Calu3 (cell line): ENCODE data around the gene API5. TPM values are rescaled to one million over a fixed set of nuclear protein-coding genes. Genes with fewer than 3 reads are reported as not detected.

ENCODE experiments used
- BruUV-seq: library from RNA; stranded (reverse); fragments of 400-500 nt; replicated peaks from 2 replicates; lab custom pipeline; 2021; lab: Mats Ljungman, UMichigan
- CTCF ChIA-PET: fragments of 300-600 bp; sonication (Branson Sonifier 250); formaldehyde crosslinking; loops from one replicate; lab custom pipeline; 2022; ENCODE audit warnings: antibody characterized with exemption; lab: Charles Lee
- DNase-seq: peaks from one replicate; pipeline ENCODE4 v3.0.0; 2022
- H3K27ac Mint-ChIP-seq: one replicate; pipeline ENCODE4 v1.8.0; 2022; ENCODE audit warnings: mixed read lengths; ENCODE audit not compliant: unreplicated experiment
- H3K27me3 Mint-ChIP-seq: one replicate; pipeline ENCODE4 v1.8.0; 2022; ENCODE audit warnings: mixed read lengths; ENCODE audit not compliant: unreplicated experiment
- H3K36me3 Mint-ChIP-seq: one replicate; pipeline ENCODE4 v1.8.0; 2022; ENCODE audit warnings: mild to moderate bottlenecking, moderate library complexity, mixed read lengths; ENCODE audit not compliant: insufficient read depth, unreplicated experiment
- H3K4me1 Mint-ChIP-seq: one replicate; pipeline ENCODE4 v1.8.0; 2022; ENCODE audit warnings: mild to moderate bottlenecking, low read depth, mixed read lengths; ENCODE audit not compliant: unreplicated experiment
- H3K4me3 Mint-ChIP-seq: one replicate; pipeline ENCODE4 v1.8.0; 2022; ENCODE audit warnings: mild to moderate bottlenecking, low read depth, moderate library complexity, mixed read lengths; ENCODE audit not compliant: unreplicated experiment
- H3K9me3 Mint-ChIP-seq: one replicate; pipeline ENCODE4 v1.8.0; 2022; ENCODE audit warnings: low read depth, mixed read lengths; ENCODE audit not compliant: unreplicated experiment
- intact Hi-C: fragments of 100-400 bp; cut with micrococcal nuclease; formaldehyde crosslinking; loops from one replicate; pipeline ENCODE4 v1.10.0; 2022; ENCODE audit not compliant: unreplicated experiment
- total RNA-seq: library from RNA; stranded (reverse); gene quantifications from 2 replicates; pipeline ENCODE4 v1.2.3, GENCODE V29; 2022
- TF ChIP-seq, protein P1 (sequence below): fragments of 200-600 bp; IDR thresholded peaks from one replicate; pipeline ENCODE4 v1.8.0; 2022; ENCODE audit warnings: antibody characterized with exemption; ENCODE audit not compliant: unreplicated experiment

Gene API5
- total RNA-seq, 1 experiment from 2014 or later, result 114 TPM

- no peak overlapping the region for H3K4me3 Mint-ChIP-seq
- H3K4me1 Mint-ChIP-seq, result no peaks in the 10 kb centered on the region
- DNase-seq, result no peak
- TF ChIP-seq, protein P1, sequence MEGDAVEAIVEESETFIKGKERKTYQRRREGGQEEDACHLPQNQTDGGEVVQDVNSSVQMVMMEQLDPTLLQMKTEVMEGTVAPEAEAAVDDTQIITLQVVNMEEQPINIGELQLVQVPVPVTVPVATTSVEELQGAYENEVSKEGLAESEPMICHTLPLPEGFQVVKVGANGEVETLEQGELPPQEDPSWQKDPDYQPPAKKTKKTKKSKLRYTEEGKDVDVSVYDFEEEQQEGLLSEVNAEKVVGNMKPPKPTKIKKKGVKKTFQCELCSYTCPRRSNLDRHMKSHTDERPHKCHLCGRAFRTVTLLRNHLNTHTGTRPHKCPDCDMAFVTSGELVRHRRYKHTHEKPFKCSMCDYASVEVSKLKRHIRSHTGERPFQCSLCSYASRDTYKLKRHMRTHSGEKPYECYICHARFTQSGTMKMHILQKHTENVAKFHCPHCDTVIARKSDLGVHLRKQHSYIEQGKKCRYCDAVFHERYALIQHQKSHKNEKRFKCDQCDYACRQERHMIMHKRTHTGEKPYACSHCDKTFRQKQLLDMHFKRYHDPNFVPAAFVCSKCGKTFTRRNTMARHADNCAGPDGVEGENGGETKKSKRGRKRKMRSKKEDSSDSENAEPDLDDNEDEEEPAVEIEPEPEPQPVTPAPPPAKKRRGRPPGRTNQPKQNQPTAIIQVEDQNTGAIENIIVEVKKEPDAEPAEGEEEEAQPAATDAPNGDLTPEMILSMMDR, result no peak
- H3K27me3 Mint-ChIP-seq, result no peaks in the 10 kb centered on the region
- H3K36me3 Mint-ChIP-seq, result peaks cover 8% of the 10 kb centered on the region
- no peaks in the 10 kb centered on the region for H3K9me3 Mint-ChIP-seq
- intact Hi-C loops, result no loop called here
- CTCF ChIA-PET, result no interaction called here
- BruUV-seq, result no TSS peak
- no peak overlapping the region for H3K27ac Mint-ChIP-seq
These were observed 72.6 kb downstream of the API5 start for GRCh38 chr11:43384393-43384792.

GRCh38 chr11:43392713-43393112, 80.9 kb downstream of the API5 start:
- H3K36me3 Mint-ChIP-seq, result peaks cover 23% of the 10 kb centered on the region
- no peak overlapping the region for H3K27ac Mint-ChIP-seq
- CTCF ChIA-PET, result interaction anchor here (0.6 kb wide), 1 partner anchor 22 kb away, joined by 4 read pairs; no protein-coding TSS in a partner anchor
- no peaks in the 10 kb centered on the region for H3K27me3 Mint-ChIP-seq
- intact Hi-C loops, result no loop called here
- no TSS peak for BruUV-seq
- H3K4me3 Mint-ChIP-seq, result no peak overlapping the region
- H3K4me1 Mint-ChIP-seq, result no peaks in the 10 kb centered on the region
- TF ChIP-seq, protein P1, result no peak
- H3K9me3 Mint-ChIP-seq, result no peaks in the 10 kb centered on the region
- DNase-seq, result no peak

DNA sequence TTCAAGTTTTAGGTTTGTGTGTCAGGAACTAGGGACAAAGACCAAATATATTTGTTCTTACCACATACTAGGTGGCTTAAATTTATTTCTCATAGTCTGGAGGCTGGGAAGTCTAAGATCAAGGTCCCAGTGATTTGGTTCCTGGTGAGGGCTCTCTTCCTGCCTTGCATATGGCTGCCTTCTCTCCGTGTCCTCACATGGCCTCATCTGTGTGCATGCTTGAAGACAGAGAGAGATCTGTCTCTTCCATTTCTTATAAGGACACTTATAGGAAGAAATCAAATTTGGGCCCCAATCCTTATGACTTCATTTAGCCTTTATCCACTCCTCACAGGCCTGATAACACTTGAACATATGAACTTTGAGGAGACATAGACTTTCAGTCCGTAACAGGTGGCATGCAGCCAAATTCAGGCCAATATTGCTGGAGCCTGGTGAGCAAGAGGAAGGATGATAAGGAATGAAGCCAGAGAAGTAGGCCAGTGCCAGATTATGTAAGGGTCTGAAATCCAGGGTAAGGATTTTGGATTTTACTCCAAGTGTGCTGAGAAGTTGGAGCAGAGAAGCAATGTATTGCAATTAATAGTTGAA, 82.1 kb downstream of the API5 start:
- BruUV-seq, result no TSS peak

More for the DNA sequence above, 82.1 kb downstream of the API5 start:
- intact Hi-C loops, result no loop called here
- no peak for DNase-seq
- Mint-ChIP-seq H3K27ac (no peak overlapping the region), H3K4me3 (no peak overlapping the region), H3K9me3 (no peaks in the 10 kb centered on the region), H3K27me3 (no peaks in the 10 kb centered on the region), H3K36me3 (peaks cover 32% of the 10 kb centered on the region), H3K4me1 (no peaks in the 10 kb centered on the region)
- TF ChIP-seq, protein P1, result no peak
- CTCF ChIA-PET, result no interaction called here

Other genes starting within 250 kb of the API5 start
- gene TTC17, start 46.9 kb downstream of the API5 start, total RNA-seq, result 77.7 and 79.0 TPM in 2 replicates